Thyroid gland (tissue), 4 donors: ENCODE measurements around the gene NMNAT1.

Experiments
- CTCF ChIP-seq, 6 experiments: fragments of 200-600 bp in 3 of 6; fragments of 450-650 bp in 3 of 6; sonication (generic) in 3 of 6; IDR thresholded peaks; one replicate each; pipeline ENCODE4 v1.5.1; 2016 to 2019; ENCODE audit warnings: antibody characterized with exemption in 6 of 6, mild to moderate bottlenecking in 2 of 6, inconsistent platforms in 1 of 6, moderate library complexity in 1 of 6
- POLR2A ChIP-seq, 2 donors: fragments of 450-650 bp; IDR thresholded peaks; one replicate each; pipeline ENCODE4 v1.6.1; 2017; ENCODE audit warnings: antibody characterized with exemption in 2 of 2, mild to moderate bottlenecking in 2 of 2, moderate library complexity in 1 of 2

- TF ChIP-seq POLR2A (IDR thresholded peaks at IDR 0.05) (no peak), CTCF (IDR thresholded peaks at IDR 0.05) (no peak)
Observed at GRCh38 chr1:9905010-9905409, 38.3 kb upstream of the NMNAT1 start.
